WERI-Rb-1 (cell line): ENCODE measurements around the gene TLR8.

Experiments
- DNase-seq: peaks from one replicate; pipeline ENCODE4 v3.0.0-alpha.2; 2020
- H3K27ac ChIP-seq: fragments of 250-450 bp; sonication (Bioruptor Pico); 2 replicates; pipeline ENCODE4 v1.5.1; 2020; ENCODE audit warnings: mild to moderate bottlenecking, moderate library complexity
- H3K27me3 ChIP-seq: fragments of 250-450 bp; sonication (Bioruptor Pico); 2 replicates; pipeline ENCODE4 v1.5.1; 2021; ENCODE audit warnings: mild to moderate bottlenecking, low read depth, moderate library complexity; ENCODE audit not compliant: insufficient read depth, severe bottlenecking
- H3K36me3 ChIP-seq: fragments of 250-450 bp; sonication (Bioruptor Pico); 2 replicates; pipeline ENCODE4 v1.5.1; 2020; ENCODE audit warnings: mild to moderate bottlenecking, moderate library complexity
- H3K4me3 ChIP-seq: 2 replicates; pipeline ENCODE4 v1.5.1; 2011; ENCODE audit warnings: low read depth, mild to moderate bottlenecking, control low read depth, low read length
- H3K9me3 ChIP-seq: fragments of 250-450 bp; sonication (Bioruptor Pico); 2 replicates; pipeline ENCODE4 v1.5.1; 2021; ENCODE audit warnings: mild to moderate bottlenecking, moderate library complexity; ENCODE audit not compliant: severe bottlenecking
- CTCF ChIP-seq: IDR thresholded peaks from 2 replicates; pipeline ENCODE4 v1.5.1; 2011; ENCODE audit warnings: low read depth, mild to moderate bottlenecking, control low read depth, inconsistent platforms, low read length

The TLR8 gene

GRCh38 chrX:12949205-12949926 is 42.9 kb downstream of the TLR8 start:
- TF ChIP-seq CTCF, result no peak

GRCh38 chrX:12949927-12950656 is 43.7 kb downstream of the TLR8 start:
- Histone ChIP-seq H3K4me3 (no peak overlapping the region), H3K9me3 (no peaks in the 10 kb centered on the region), H3K27me3 (no peaks in the 10 kb centered on the region), H3K36me3 (no peaks in the 10 kb centered on the region), H3K27ac (no peak overlapping the region)
- no peak for DNase-seq
- TF ChIP-seq CTCF, result no peak

More at GRCh38 chrX:12949205-12949926, 42.9 kb downstream of the TLR8 start:
- no peaks in the 10 kb centered on the region for H3K36me3 ChIP-seq
- H3K9me3 ChIP-seq, result no peaks in the 10 kb centered on the region
- no peaks in the 10 kb centered on the region for H3K27me3 ChIP-seq
- no peak for DNase-seq
- H3K4me3 ChIP-seq, result no peak overlapping the region
- no peak overlapping the region for H3K27ac ChIP-seq

- TF ChIP-seq CTCF, result peak; percentile 76
- no peaks in the 10 kb centered on the region for H3K36me3 ChIP-seq
- no peaks in the 10 kb centered on the region for H3K27me3 ChIP-seq
- H3K4me3 ChIP-seq, result no peak overlapping the region
- H3K27ac ChIP-seq, result no peak overlapping the region
- no peaks in the 10 kb centered on the region for H3K9me3 ChIP-seq
- peak; percentile 59 for DNase-seq
Observed at GRCh38 chrX:12950851-12951594, 44.6 kb downstream of the TLR8 start.

GRCh38 chrX:12951595-12951975 is 45.2 kb downstream of the TLR8 start:
- no peaks in the 10 kb centered on the region for H3K36me3 ChIP-seq
- no peak overlapping the region for H3K4me3 ChIP-seq
- no peaks in the 10 kb centered on the region for H3K27me3 ChIP-seq
- no peak for DNase-seq
- TF ChIP-seq CTCF, result no peak
- H3K9me3 ChIP-seq, result no peaks in the 10 kb centered on the region
- H3K27ac ChIP-seq, result no peak overlapping the region

- H3K27ac ChIP-seq, result no peak overlapping the region
Observed at GRCh38 chrX:12953420-12953819, 47.0 kb downstream of the TLR8 start.

More at GRCh38 chrX:12953420-12953819, 47.0 kb downstream of the TLR8 start:
- Histone ChIP-seq H3K4me3 (no peak overlapping the region), H3K27me3 (no peaks in the 10 kb centered on the region), H3K36me3 (no peaks in the 10 kb centered on the region), H3K9me3 (no peaks in the 10 kb centered on the region)
- no peak for TF ChIP-seq CTCF
- DNase-seq, result no peak
